ENCODE results near the gene OTUB1.
"Not testable (repeated sequence)": the region's sequence is repeated elsewhere in the genome, so short reads cannot be mapped to it uniquely, and the experiment has no call there.

The OTUB1 gene

GRCh38 chr11:64044730-64045393, 58.6 kb downstream of the OTUB1 start:
- no peak for DNase-seq (ENCODE audit: low read depth)

GRCh38 chr11:64045700-64046099, 59.5 kb downstream of the OTUB1 start:
- no peak for DNase-seq (ENCODE audit: low read depth)

GRCh38 chr11:64047373-64047772, 61.1 kb downstream of the OTUB1 start:
- DNase-seq (ENCODE audit: low read depth), result not testable (repeated sequence)
